OCI-LY7 (cell line): ENCODE results near the gene DNER.
"Not testable (repeated sequence)": the region's sequence is repeated elsewhere in the genome, so short reads cannot be mapped to it uniquely, and the experiment has no call there.

Experiments used
- EZH2phosphoT487 ChIP-seq: fragments of 200-600 bp; sonication (generic); IDR thresholded peaks from 2 replicates; pipeline ENCODE4 v1.6.1; 2018; ENCODE audit warnings: low read depth, borderline replicate concordance, mild to moderate bottlenecking, mixed run types, antibody characterized with exemption, low read length, moderate library complexity, mixed read lengths
- TF ChIP-seq, protein P1 (sequence below): fragments of 200-600 bp; sonication (generic); conservative IDR thresholded peaks from 2 replicates; pipeline ENCODE4 v1.5.1; 2014; ENCODE audit warnings: mild to moderate bottlenecking, antibody characterized with exemption, low read length, moderate library complexity, mixed read lengths

DNA sequence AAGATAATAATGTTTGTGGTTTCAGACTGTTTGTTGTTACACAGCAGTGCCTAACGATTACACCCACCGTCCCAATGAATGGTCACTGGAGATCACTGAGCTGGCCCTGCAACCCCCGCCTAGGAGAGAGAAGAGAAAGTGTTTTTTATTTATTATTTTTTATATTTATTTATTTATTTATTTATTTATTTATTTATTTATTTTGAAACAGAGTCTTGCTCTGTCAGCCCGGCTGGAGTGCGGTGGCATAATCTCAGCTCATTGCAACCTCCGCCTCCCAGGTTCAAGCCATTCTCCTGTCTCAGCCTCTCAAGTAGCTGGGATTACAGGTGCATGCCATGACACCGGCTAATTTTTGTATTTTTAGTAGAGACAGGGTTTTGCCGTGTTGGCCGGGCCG lies 43.1 kb upstream of the DNER start:
- TF ChIP-seq, protein P1, sequence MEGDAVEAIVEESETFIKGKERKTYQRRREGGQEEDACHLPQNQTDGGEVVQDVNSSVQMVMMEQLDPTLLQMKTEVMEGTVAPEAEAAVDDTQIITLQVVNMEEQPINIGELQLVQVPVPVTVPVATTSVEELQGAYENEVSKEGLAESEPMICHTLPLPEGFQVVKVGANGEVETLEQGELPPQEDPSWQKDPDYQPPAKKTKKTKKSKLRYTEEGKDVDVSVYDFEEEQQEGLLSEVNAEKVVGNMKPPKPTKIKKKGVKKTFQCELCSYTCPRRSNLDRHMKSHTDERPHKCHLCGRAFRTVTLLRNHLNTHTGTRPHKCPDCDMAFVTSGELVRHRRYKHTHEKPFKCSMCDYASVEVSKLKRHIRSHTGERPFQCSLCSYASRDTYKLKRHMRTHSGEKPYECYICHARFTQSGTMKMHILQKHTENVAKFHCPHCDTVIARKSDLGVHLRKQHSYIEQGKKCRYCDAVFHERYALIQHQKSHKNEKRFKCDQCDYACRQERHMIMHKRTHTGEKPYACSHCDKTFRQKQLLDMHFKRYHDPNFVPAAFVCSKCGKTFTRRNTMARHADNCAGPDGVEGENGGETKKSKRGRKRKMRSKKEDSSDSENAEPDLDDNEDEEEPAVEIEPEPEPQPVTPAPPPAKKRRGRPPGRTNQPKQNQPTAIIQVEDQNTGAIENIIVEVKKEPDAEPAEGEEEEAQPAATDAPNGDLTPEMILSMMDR = not testable (repeated sequence)
- not testable (repeated sequence) for TF ChIP-seq EZH2phosphoT487
